AG04449 (cell line): Measurements from ENCODE around the gene ARHGDIA.

Experiments
- CTCF ChIA-PET: fragments of 350-600 bp; formaldehyde crosslinking; extraction: SDS; loops from one replicate; lab custom pipeline; 2021; ENCODE audit warnings: antibody characterized with exemption; lab: Yijun Ruan, JAX
- POLR2A ChIA-PET: fragments of 400-600, 350-600 bp; formaldehyde crosslinking; extraction: SDS; loops from one replicate; lab custom pipeline; 2020; ENCODE audit warnings: antibody characterized with exemption, inconsistent platforms; lab: Yijun Ruan, JAX
- DNase-seq: peaks from one replicate; pipeline ENCODE4 v3.0.0-alpha.2; 2010; ENCODE audit warnings: low read depth, low spot score
- H3K4me3 ChIP-seq: 2 replicates; pipeline ENCODE4 v1.5.1; 2011; ENCODE audit warnings: low read depth, mild to moderate bottlenecking, control low read depth, low read length
- CTCF ChIP-seq: IDR thresholded peaks from one replicate; pipeline ENCODE4 v1.5.1; 2011; ENCODE audit warnings: mild to moderate bottlenecking, moderate library complexity, low read length, control low read depth, inconsistent platforms; ENCODE audit not compliant: insufficient read depth; ENCODE audit errors: missing control alignments

Gene ARHGDIA

GRCh38 chr17:81821147-81821546, 50.0 kb downstream of the ARHGDIA start:
- CTCF ChIA-PET = interaction anchor here (1.7 kb wide), 1 partner anchor 31 kb away, joined by 3 read pairs; no protein-coding TSS in a partner anchor
- POLR2A ChIA-PET = interaction anchor here (1.3 kb wide), 1 partner anchor 12 kb away, joined by 3 read pairs; the partner anchor contains the start of gene MCRIP1

DNA sequence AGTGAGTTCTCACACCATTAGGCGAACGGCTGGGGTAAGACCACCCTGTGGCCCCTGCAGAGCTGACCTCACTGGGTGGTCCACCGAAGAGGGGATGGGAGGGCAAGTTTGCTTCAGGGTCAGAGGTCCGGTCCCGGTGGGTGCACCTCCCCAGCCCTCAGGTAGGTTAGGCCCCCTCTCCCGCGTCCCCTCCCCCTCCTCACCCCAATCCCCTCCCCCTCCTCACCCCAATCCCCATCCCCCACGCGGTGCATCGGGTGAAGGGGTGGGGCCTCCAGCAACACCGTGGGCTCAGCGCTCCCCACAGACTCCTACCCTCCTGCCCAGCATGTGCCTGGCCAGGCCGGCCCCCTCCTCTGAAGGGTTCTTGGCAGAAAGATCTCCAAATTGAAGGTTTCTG, 51.4 kb downstream of the ARHGDIA start:
- POLR2A ChIA-PET = no interaction called here
- H3K4me3 ChIP-seq = no peak overlapping the region
- TF ChIP-seq CTCF = no peak
- no peak for DNase-seq
- CTCF ChIA-PET = no interaction called here

More at GRCh38 chr17:81821147-81821546, 50.0 kb downstream of the ARHGDIA start:
- DNase-seq = no peak
- TF ChIP-seq CTCF = no peak
- H3K4me3 ChIP-seq = no peak overlapping the region

GRCh38 chr17:81817758-81818147, 53.4 kb downstream of the ARHGDIA start:
- ChIA-PET CTCF (interaction anchor here (1.3 kb wide), 1 partner anchor 10 kb away, joined by 4 read pairs; no protein-coding TSS in a partner anchor), POLR2A (no interaction called here)
- no peak for DNase-seq
- no peak overlapping the region for H3K4me3 ChIP-seq
- TF ChIP-seq CTCF = no peak
